DOHH2 (cell line): Measurements from ENCODE around the gene TRPM2.

Experiments used
- EZH2phosphoT487 ChIP-seq: fragments of 200-600 bp; sonication (generic); IDR thresholded peaks from 2 replicates; pipeline ENCODE4 v1.6.1; 2017; ENCODE audit warnings: borderline replicate concordance, mild to moderate bottlenecking, antibody characterized with exemption, low read length, moderate library complexity, mixed read lengths
- TF ChIP-seq, protein P1 (sequence below): fragments of 200-600 bp; sonication (generic); IDR thresholded peaks from one replicate; pipeline ENCODE4 v1.5.1; 2014; ENCODE audit warnings: antibody characterized with exemption, mild to moderate bottlenecking, low read depth, low read length; ENCODE audit not compliant: poor library complexity, severe bottlenecking

GRCh38 chr21:44436111-44436611, 82.7 kb downstream of the TRPM2 start:
- TF ChIP-seq, protein P1, sequence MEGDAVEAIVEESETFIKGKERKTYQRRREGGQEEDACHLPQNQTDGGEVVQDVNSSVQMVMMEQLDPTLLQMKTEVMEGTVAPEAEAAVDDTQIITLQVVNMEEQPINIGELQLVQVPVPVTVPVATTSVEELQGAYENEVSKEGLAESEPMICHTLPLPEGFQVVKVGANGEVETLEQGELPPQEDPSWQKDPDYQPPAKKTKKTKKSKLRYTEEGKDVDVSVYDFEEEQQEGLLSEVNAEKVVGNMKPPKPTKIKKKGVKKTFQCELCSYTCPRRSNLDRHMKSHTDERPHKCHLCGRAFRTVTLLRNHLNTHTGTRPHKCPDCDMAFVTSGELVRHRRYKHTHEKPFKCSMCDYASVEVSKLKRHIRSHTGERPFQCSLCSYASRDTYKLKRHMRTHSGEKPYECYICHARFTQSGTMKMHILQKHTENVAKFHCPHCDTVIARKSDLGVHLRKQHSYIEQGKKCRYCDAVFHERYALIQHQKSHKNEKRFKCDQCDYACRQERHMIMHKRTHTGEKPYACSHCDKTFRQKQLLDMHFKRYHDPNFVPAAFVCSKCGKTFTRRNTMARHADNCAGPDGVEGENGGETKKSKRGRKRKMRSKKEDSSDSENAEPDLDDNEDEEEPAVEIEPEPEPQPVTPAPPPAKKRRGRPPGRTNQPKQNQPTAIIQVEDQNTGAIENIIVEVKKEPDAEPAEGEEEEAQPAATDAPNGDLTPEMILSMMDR, result no peak
- no peak for TF ChIP-seq EZH2phosphoT487
